Breast epithelium (tissue), 4 donors: ENCODE data around the gene RBBP8NL. TPM values are rescaled to one million over a fixed set of nuclear protein-coding genes. Genes with fewer than 3 reads are reported as not detected.

Experiments used
- DNase-seq, 2 donors: peaks; one replicate each; pipeline ENCODE4 v3.0.0-alpha.2; 2019; ENCODE audit warnings: low spot score in 2 of 2
- H3K27ac ChIP-seq, 2 donors: fragments of 200-600 bp; sonication (generic) in 1 of 2; one replicate each; pipeline ENCODE4 v1.5.1; 2016 to 2019; ENCODE audit warnings: mild to moderate bottlenecking in 1 of 2
- H3K27me3 ChIP-seq, 2 donors: fragments of 200-600 bp; sonication (generic) in 1 of 2; one replicate each; pipeline versions ENCODE4 v1.5.1 to v1.6.0; 2017 to 2019; ENCODE audit warnings: control low read depth in 1 of 2, mild to moderate bottlenecking in 1 of 2
- H3K36me3 ChIP-seq: fragments of 200-600 bp; one replicate; pipeline ENCODE4 v1.5.1; 2019
- H3K4me1 ChIP-seq, 2 donors: fragments of 200-600 bp; sonication (generic); one replicate each; pipeline ENCODE4 v1.5.1; 2016 to 2019; ENCODE audit warnings: control low read depth in 1 of 2
- H3K4me3 ChIP-seq, 3 donors: fragments of 200-600 bp; sonication (generic); 1 replicate in 2 of 3; 2 replicates in 1 of 3; pipeline ENCODE4 v1.5.1; 2016 to 2019; ENCODE audit warnings: mild to moderate bottlenecking in 3 of 3, moderate library complexity in 2 of 3
- H3K9me3 ChIP-seq, 2 donors: fragments of 200-600 bp; sonication (generic) in 1 of 2; one replicate each; pipeline ENCODE4 v1.5.1; 2016 to 2019; ENCODE audit warnings: control low read depth in 1 of 2
- CTCF ChIP-seq, 3 donors: fragments of 450-650 bp; IDR thresholded peaks; one replicate each; pipeline ENCODE4 v1.5.1; 2016 to 2017; ENCODE audit warnings: antibody characterized with exemption in 3 of 3, mild to moderate bottlenecking in 3 of 3, moderate library complexity in 3 of 3
- POLR2A ChIP-seq: fragments of 450-650 bp; IDR thresholded peaks from one replicate; pipeline ENCODE4 v1.6.1; 2016; ENCODE audit warnings: antibody characterized with exemption, mild to moderate bottlenecking, moderate library complexity
- POLR2AphosphoS5 ChIP-seq, 3 donors: sonication (generic); formaldehyde crosslinking; IDR thresholded peaks; one replicate each; pipeline ENCODE4 v1.6.1; 2017; ENCODE audit warnings: antibody characterized with exemption in 3 of 3
- intact Hi-C: fragments of 100-400 bp; cut with DNase I; formaldehyde crosslinking; loops from one replicate; pipeline ENCODE4 v1.15.1; 2023; ENCODE audit warnings: low total_unique reads
- total RNA-seq, 3 donors: library from RNA; depleted of rRNA; stranded (reverse); fragments of >200 nt; gene quantifications; one replicate each; pipeline ENCODE4 v1.1.0, GENCODE V29; 2016

Gene RBBP8NL
- total RNA-seq, 3 donors from 2014 or later, result 2.0 to 4.0 TPM; not detected in 1

DNA sequence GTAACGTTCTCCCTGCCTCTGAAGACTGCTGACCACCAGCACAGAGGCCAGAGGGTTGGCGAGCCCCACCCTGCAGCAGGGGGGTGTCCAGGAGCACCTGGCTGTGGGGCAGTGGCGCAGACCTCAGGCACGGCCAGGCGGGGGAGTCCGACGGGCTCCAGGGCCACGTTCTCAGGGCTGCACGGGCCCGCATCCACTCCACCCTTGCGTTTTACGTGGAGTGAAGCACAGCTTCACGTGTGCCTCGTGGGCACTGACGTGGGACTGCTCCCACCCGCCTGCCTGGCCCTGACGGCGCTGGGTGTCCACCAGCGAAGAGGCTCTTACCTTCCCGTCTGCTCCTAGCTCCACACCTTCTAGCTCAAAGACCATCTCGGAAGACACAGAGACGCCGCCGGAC, 33.5 kb downstream of the RBBP8NL start:
- H3K4me1 ChIP-seq, result no peaks in the 10 kb centered on the region
- no peaks in the 10 kb centered on the region for H3K36me3 ChIP-seq
- no peak overlapping the region for H3K4me3 ChIP-seq
- no peak for TF ChIP-seq POLR2AphosphoS5 (IDR thresholded peaks at IDR 0.05)
- TF ChIP-seq POLR2A, result no peak
- TF ChIP-seq CTCF (IDR thresholded peaks at IDR 0.05), result no peak
- no peak overlapping the region for H3K27ac ChIP-seq
- intact Hi-C loops, result no loop called here
- H3K27me3 ChIP-seq, result no peaks in the 10 kb centered on the region
- H3K9me3 ChIP-seq, result no peaks in the 10 kb centered on the region
- no peak for DNase-seq

DNA sequence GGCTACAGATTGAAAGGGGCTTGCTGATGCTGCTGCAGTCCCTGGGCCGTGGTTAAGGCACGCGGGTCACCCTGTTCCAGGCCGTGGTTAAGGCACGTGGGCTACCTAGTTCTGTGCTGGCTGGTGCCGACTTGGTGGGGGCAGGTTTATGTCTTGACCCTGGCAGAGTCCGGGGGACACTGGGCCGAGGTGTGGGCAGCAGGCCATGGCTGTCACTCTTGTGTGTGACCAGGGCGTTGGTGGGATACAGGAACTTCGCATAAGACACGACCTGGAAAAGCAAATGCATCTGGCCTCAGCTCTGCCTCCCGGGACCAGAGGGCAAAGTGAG, 34.0 kb downstream of the RBBP8NL start:
- H3K4me3 ChIP-seq, result no peak overlapping the region
- TF ChIP-seq CTCF (IDR thresholded peaks at IDR 0.05) (no peak), POLR2AphosphoS5 (IDR thresholded peaks at IDR 0.05) (no peak), POLR2A (no peak)
- intact Hi-C loops, result no loop called here
- H3K4me1 ChIP-seq, result peaks cover 0 to 2% of the 10 kb centered on the region in 2 donors
- H3K9me3 ChIP-seq, result no peaks in the 10 kb centered on the region
- DNase-seq, result no peak
- no peak overlapping the region for H3K27ac ChIP-seq
- no peaks in the 10 kb centered on the region for H3K36me3 ChIP-seq
- H3K27me3 ChIP-seq, result no peaks in the 10 kb centered on the region

GRCh38 chr20:62392621-62393334, 34.6 kb downstream of the RBBP8NL start:
- no peak overlapping the region for H3K27ac ChIP-seq
- H3K36me3 ChIP-seq, result no peaks in the 10 kb centered on the region
- intact Hi-C loops, result no loop called here
- H3K27me3 ChIP-seq, result no peaks in the 10 kb centered on the region
- H3K9me3 ChIP-seq, result no peaks in the 10 kb centered on the region
- no peak for DNase-seq
- TF ChIP-seq POLR2A (no peak), POLR2AphosphoS5 (IDR thresholded peaks at IDR 0.05) (no peak), CTCF (IDR thresholded peaks at IDR 0.05) (no peak)
- peaks cover 0 to 7% of the 10 kb centered on the region in 2 donors for H3K4me1 ChIP-seq
- H3K4me3 ChIP-seq, result no peak overlapping the region

GRCh38 chr20:62392077-62392418, 35.3 kb downstream of the RBBP8NL start:
- no peak for DNase-seq
- Histone ChIP-seq H3K4me1 (peaks cover 0 to 10% of the 10 kb centered on the region in 2 donors), H3K4me3 (no peak overlapping the region), H3K27ac (no peak overlapping the region), H3K9me3 (no peaks in the 10 kb centered on the region), H3K36me3 (no peaks in the 10 kb centered on the region), H3K27me3 (no peaks in the 10 kb centered on the region)
- intact Hi-C loops, result no loop called here
- TF ChIP-seq POLR2A, result no peak
- no peak for TF ChIP-seq POLR2AphosphoS5 (IDR thresholded peaks at IDR 0.05)
- no peak for TF ChIP-seq CTCF (IDR thresholded peaks at IDR 0.05)

DNA sequence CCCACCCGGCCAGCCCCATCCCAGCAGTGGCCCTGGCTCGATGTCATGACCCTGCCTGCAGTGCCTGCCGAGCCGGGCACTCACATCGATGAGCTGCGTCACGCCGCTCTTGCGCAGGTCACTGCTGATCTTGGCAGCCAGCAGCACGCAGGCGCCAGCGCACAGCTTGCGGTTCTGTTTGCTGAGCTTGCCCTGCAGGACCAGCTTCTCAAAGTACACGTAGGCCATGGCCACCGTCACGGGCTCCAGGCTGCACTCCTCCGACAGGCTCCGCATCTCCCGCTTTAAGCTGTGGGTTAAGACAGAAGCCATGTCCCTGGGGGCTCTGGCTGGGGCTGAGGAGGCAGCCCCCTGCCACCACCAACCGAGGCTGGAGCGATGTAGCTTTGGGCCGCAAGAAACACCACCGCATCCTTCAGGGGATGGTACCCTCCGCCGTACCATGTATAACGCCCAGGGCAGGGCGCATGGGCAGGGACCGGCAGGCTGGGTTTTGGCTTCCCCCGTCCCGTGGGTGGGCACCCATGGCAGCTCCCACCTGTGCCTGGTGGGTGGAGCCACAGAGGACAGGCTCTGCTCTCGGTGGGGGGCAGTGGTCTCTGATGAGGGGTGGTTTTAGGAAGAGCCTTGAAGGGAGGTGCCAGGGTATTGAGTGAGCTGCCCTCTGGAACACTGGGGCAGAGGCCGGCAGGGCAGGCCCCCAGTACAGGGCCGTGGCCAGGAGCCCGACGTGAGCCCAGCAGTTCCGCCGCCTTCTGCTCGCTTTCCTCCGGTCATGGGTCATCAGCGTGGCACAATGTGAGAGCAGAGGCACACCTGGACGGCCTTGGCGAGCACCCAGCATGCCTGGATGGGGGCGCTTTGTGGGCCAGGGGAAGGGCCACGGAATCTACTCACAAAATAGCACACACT, 35.9 kb downstream of the RBBP8NL start:
- intact Hi-C loops, result no loop called here
- no peaks in the 10 kb centered on the region for H3K36me3 ChIP-seq
- peaks cover 0 to 10% of the 10 kb centered on the region in 2 donors for H3K4me1 ChIP-seq
- H3K27ac ChIP-seq, result no peak overlapping the region
- H3K27me3 ChIP-seq, result no peaks in the 10 kb centered on the region
- H3K4me3 ChIP-seq, result no peak overlapping the region
- no peak for TF ChIP-seq CTCF (IDR thresholded peaks at IDR 0.05)
- TF ChIP-seq POLR2A, result no peak
- no peak for TF ChIP-seq POLR2AphosphoS5 (IDR thresholded peaks at IDR 0.05)
- no peaks in the 10 kb centered on the region for H3K9me3 ChIP-seq
- no peak for DNase-seq
